Esophagus (tissue), 2 donors: Measurements from ENCODE around the gene KDM4D. TPM values are rescaled to one million over a fixed set of nuclear protein-coding genes. Genes with fewer than 3 reads are reported as not detected.
"Not testable (repeated sequence)": the region's sequence is repeated elsewhere in the genome, so short reads cannot be mapped to it uniquely, and the experiment has no call there.

Source experiments
- H3K27ac ChIP-seq, 2 donors: one replicate each; pipeline ENCODE4 v1.5.1; 2013; ENCODE audit warnings: low read depth in 2 of 2, mild to moderate bottlenecking in 2 of 2, inconsistent platforms in 1 of 2, low read length in 1 of 2, moderate library complexity in 1 of 2
- H3K27me3 ChIP-seq, 2 donors: one replicate each; pipeline ENCODE4 v1.6.1; 2013; ENCODE audit warnings: low read length in 2 of 2, control low read depth in 1 of 2, mild to moderate bottlenecking in 1 of 2; ENCODE audit not compliant: insufficient read depth in 2 of 2, control insufficient read depth in 1 of 2
- H3K36me3 ChIP-seq, 2 donors: one replicate each; pipeline ENCODE4 v1.6.1; 2013; ENCODE audit warnings: low read length in 1 of 2; ENCODE audit not compliant: control insufficient read depth in 2 of 2, insufficient read depth in 2 of 2
- H3K4me1 ChIP-seq, 2 donors: one replicate each; pipeline ENCODE4 v1.6.1; 2013; ENCODE audit warnings: low read length in 1 of 2; ENCODE audit not compliant: control insufficient read depth in 2 of 2, insufficient read depth in 2 of 2
- H3K4me3 ChIP-seq, 2 donors: one replicate each; pipeline ENCODE4 v1.5.1; 2013; ENCODE audit warnings: low read length in 2 of 2, mild to moderate bottlenecking in 2 of 2, low read depth in 1 of 2, moderate library complexity in 1 of 2
- H3K9me3 ChIP-seq, 2 donors: one replicate each; pipeline ENCODE4 v1.6.1; 2013; ENCODE audit warnings: mild to moderate bottlenecking in 2 of 2, low read depth in 1 of 2, low read length in 1 of 2, moderate library complexity in 1 of 2; ENCODE audit not compliant: control insufficient read depth in 2 of 2, insufficient read depth in 1 of 2
- WGBS, 2 donors: extraction: QIAGEN DNeasy Blood & Tissue Kit; methylation state at CpG; one replicate each; pipeline ENCODE4 v1.1.7; 2013; 5-methylcytosine and 5-hydroxymethylcytosine counted together
- polyA plus RNA-seq, 2 donors: library from polyadenylated mRNA; stranded (reverse); fragments of 200-250 nt; gene quantifications; one replicate each; pipeline ENCODE4 v1.2.3, GENCODE V29; 2013
- donor health status: healthy with polysubstance abuse.
- donor health status: Bipolar disorder and iron deficiency.

The KDM4D gene
- polyA plus RNA-seq, 2 donors, result 0.14 to 0.31 TPM

DNA sequence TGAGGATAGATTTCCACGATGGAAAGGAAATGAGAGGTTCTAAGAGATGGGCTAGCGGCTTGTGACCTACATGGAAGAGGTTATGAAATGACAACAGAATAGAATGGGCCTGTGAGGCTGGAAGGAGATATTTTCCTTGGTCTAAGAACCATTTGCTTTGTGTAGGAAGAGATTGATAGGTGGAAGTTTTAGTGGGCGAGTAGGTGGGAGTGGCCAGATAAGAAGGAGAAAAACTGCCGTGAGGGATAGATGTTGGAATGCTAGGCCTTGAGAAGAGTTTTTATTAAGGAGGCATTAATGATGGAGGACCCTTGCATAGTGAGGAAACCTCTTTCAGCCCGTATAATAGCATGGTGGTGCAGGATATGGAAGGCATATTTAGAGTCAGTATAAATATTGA lies 48.0 kb downstream of the KDM4D start:
- not testable (repeated sequence) for H3K4me3 ChIP-seq, H3K9me3 ChIP-seq, H3K27ac ChIP-seq, H3K4me1 ChIP-seq, H3K36me3 ChIP-seq, H3K27me3 ChIP-seq
- WGBS, 2 donors, result 85 to 89% methylated on average over 5 of the region's 5 CpGs

DNA sequence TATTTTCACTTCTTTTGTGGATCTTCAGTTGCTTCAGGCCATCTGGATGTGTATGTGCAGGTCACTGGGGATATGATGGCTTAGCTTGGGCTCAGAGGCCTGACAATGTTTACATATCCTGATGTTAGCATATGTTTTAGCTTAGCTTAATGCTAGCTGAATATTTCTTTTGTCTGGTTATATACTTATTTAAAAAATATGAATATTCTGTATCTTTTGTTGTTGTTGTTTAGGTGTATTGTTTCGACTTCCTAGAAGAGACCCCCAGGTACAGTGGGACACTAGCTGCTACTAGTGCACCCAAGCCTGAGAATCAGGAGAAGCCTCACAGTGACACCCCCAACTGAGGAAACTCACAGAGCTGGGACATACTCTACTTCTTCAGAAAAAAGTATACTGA lies 51.4 kb downstream of the KDM4D start, which contains the start of gene KDM4E:
TSS of gene KDM4E (plus strand) at position 301 of the 400 bp plus-strand sequence. CDS start 300 bp downstream, outside the sequence.
- no peaks in the 10 kb centered on the region for H3K4me1 ChIP-seq
- 96 to 100% methylated on average over 1 of the region's 1 CpG for WGBS, 2 donors
- no peaks in the 10 kb centered on the region for H3K9me3 ChIP-seq
- H3K27ac ChIP-seq, result no peak within 1 kb of the TSS
- H3K36me3 ChIP-seq, result no peaks in the 10 kb centered on the region
- no peaks in the 10 kb centered on the region for H3K27me3 ChIP-seq
- H3K4me3 ChIP-seq, result no peak within 1 kb of the TSS

DNA sequence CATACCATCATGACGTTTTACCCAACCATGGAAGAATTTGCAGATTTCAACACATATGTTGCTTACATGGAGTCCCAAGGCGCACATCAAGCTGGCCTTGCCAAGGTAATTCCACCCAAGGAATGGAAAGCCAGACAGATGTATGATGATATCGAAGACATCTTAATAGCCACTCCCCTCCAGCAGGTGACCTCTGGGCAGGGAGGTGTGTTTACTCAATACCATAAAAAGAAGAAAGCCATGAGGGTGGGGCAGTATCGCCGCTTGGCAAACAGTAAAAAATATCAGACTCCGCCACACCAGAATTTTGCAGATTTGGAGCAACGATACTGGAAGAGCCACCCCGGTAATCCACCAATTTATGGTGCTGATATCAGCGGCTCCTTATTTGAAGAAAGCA lies 52.1 kb downstream of the KDM4D start:
- not testable (repeated sequence) for H3K4me1 ChIP-seq, H3K27ac ChIP-seq, H3K36me3 ChIP-seq, H3K4me3 ChIP-seq, H3K27me3 ChIP-seq, H3K9me3 ChIP-seq
- WGBS, 2 donors, result 79 to 93% methylated on average over 7 to 8 of the region's 9 CpGs

DNA sequence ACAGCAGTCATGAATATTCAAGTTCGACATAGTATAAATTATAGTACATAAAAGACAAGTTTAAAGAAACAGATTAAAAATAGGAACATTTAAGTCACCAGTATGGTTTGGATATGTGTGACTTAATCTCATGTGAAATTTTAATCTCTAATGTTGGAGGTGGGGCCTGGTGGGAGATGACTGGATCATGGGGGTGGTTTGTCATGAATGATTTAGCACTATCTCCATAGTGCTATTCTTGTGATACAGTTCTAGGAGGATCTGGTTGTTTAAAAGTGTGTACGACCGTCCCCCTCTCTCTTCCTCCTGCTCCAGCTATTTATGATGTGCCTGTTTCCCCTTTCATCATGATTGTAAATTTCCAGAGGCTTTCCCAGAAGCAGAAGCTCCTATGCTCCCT lies 54.8 kb downstream of the KDM4D start:
- Histone ChIP-seq H3K27me3 (no peaks in the 10 kb centered on the region), H3K4me1 (peaks cover 0 to 3% of the 10 kb centered on the region in 2 donors), H3K27ac (no peak overlapping the region), H3K36me3 (no peaks in the 10 kb centered on the region), H3K4me3 (no peak overlapping the region), H3K9me3 (peaks cover 0 to 3% of the 10 kb centered on the region in 2 donors)
- WGBS, 2 donors, result 89 to 97% methylated on average over 3 of the region's 3 CpGs

DNA sequence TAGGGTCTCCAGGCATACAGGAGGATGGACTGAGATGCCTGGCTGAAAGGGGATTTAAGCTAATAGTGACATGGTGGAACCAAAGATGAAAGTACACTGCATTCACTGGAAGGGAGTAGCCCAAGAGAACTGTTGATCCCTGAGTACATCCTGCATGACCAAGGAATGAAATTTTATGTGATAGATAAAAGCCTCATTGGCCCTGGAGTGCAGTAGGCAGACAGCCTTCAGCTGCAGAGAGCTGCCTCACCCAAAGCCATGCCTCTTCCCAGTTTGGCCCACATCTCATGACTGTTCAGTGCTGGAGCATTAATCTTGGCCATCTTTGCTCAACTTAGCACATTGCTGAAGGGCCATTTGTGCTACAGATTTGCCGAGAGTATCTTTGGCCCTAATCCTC lies 59.5 kb downstream of the KDM4D start:
- H3K27me3 ChIP-seq, result no peaks in the 10 kb centered on the region
- 90 to 93% methylated on average over 1 of the region's 1 CpG for WGBS, 2 donors
- no peak overlapping the region for H3K27ac ChIP-seq
- no peak overlapping the region for H3K4me3 ChIP-seq
- H3K4me1 ChIP-seq, result peaks cover 0 to 3% of the 10 kb centered on the region in 2 donors
- peaks cover 0 to 5% of the 10 kb centered on the region in 2 donors for H3K9me3 ChIP-seq
- H3K36me3 ChIP-seq, result no peaks in the 10 kb centered on the region

DNA sequence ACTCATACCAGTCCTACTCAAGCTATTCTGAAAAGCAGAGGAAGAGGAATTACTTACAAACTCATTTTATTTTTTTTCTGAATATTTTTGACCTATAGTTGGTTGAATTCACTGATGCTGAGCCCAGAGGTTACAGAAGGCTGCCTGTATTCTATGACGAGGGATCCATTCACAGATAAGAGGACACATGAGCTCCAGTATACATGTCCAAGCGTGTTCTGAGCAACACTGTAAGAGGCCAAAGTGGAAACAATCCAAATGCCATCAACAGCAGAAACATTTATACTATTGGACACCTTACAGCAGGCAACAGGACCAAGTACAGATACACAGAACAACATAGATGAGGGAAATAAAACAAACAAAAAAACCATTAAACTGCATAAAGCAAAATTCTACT lies 61.8 kb downstream of the KDM4D start:
- Histone ChIP-seq H3K9me3 (peaks cover 0 to 5% of the 10 kb centered on the region in 2 donors), H3K27ac (no peak overlapping the region), H3K27me3 (no peaks in the 10 kb centered on the region), H3K4me3 (no peak overlapping the region), H3K36me3 (no peaks in the 10 kb centered on the region), H3K4me1 (peaks cover 0 to 3% of the 10 kb centered on the region in 2 donors)
- 51 to 71% methylated on average over 2 of the region's 2 CpGs for WGBS, 2 donors

DNA sequence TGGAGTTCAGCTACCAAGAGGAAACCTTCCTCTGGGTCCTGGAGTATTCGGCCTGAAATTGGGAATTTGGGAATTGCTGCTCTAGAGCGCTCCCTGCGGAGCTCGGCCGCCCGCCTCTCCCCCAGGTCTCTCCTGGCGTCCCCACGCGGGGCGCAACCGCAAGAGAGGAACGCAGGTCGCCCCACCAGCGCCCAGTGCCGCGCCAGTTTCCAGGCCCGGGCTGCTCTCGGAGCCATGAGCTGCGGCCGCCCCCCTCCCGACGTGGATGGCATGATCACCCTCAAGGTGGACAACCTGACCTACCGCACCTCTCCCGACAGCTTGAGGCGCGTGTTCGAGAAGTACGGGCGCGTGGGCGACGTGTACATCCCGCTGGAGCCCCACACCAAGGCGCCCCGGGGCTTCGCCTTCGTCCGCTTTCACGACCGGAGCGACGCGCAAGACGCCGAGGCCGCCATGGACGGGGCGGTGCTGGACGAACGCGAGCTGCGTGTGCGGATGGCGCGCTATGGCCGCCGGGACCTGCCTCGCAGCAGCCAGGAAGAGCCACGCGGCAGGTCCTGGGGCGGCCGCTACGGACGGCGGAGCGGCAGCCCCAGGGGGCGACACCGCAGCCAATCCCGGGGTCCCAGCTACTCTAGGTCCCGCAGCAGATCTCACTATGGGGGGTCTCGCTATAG lies 64.0 kb downstream of the KDM4D start:
- WGBS, 2 donors, result 22 to 30% methylated on average over 60 to 71 of the region's 71 CpGs
- H3K4me1 ChIP-seq, H3K9me3 ChIP-seq, H3K36me3 ChIP-seq, H3K27ac ChIP-seq, H3K27me3 ChIP-seq: not testable (repeated sequence)
- peak overlapping the region; percentile 24 to 37 for H3K4me3 ChIP-seq

DNA sequence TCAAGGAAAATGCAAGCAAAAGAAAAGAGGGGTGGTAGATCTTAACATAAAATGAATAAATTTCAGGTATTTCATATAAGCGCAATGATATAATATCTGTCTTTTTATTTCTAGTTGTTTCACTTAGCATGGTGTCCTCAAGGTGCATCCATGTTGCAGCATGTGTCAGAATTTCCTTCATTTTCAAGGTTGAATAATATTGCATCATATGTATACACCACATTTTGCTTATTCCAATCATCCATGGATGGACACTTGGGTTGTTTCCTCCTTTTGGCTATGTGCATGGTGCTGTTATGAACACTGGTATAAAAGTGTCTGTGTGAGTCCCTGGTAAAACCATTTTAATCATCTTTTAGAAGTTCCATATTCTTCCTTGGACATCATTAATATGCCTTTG lies 68.7 kb downstream of the KDM4D start:
- WGBS, 2 donors, result 94 to 97% methylated on average over 1 of the region's 1 CpG
- H3K27ac ChIP-seq, result no peak overlapping the region
- H3K4me3 ChIP-seq, result no peak overlapping the region
- H3K4me1 ChIP-seq, result no peaks in the 10 kb centered on the region
- peaks cover 0 to 4% of the 10 kb centered on the region in 2 donors for H3K27me3 ChIP-seq
- no peaks in the 10 kb centered on the region for H3K36me3 ChIP-seq
- H3K9me3 ChIP-seq, result no peaks in the 10 kb centered on the region

DNA sequence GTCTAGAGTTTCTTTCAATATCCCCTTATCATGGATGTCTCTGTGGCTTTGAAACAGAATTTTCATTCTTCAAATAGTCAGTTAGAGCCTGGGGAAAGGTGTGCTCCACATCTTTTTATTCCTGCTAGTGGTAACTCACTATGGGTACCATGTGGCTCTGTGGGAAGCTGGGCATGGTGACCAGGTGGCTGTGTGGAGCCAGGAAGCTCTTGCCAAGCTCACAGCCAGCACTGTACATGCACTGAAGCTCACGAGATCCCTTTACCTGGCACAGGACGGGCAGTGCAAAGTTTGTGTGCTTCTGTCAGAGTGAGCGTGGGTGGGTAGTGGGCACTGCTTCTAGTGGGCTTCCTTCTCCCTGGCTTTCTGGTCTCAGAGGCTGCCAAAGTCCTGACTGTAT lies 69.4 kb downstream of the KDM4D start:
- Histone ChIP-seq H3K27me3 (peaks cover 0 to 4% of the 10 kb centered on the region in 2 donors), H3K4me3 (no peak overlapping the region), H3K36me3 (no peaks in the 10 kb centered on the region), H3K27ac (no peak overlapping the region), H3K9me3 (no peaks in the 10 kb centered on the region), H3K4me1 (no peaks in the 10 kb centered on the region)
- 78 to 85% methylated on average over 3 of the region's 3 CpGs for WGBS, 2 donors

DNA sequence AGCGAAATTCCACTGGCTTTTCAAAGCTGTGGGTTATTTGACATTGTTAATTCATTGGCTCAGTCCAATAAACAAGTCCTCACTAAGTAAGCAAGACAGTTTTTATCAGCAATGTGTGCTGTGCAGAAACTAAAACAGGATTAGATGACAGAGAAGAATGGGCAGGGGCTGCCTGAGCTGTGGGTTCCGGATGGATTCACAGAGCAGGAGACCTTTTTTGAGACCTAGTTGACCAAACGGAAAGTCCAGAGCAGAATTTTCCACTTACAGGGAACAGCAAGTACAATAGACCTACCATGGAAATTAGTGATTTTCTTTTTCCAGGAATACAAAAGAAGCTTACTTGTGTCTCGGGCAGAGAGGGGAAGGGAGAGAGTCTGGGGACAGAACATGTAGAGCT lies 70.5 kb downstream of the KDM4D start:
- Histone ChIP-seq H3K27ac (no peak overlapping the region), H3K27me3 (peaks cover 0 to 4% of the 10 kb centered on the region in 2 donors), H3K4me3 (no peak overlapping the region), H3K4me1 (no peaks in the 10 kb centered on the region), H3K36me3 (no peaks in the 10 kb centered on the region), H3K9me3 (no peaks in the 10 kb centered on the region)
- WGBS, 2 donors, result 57 to 66% methylated on average over 4 of the region's 4 CpGs
